GM18517 (cell line): Measurements from ENCODE around the gene S100PBP.
"Not testable (repeated sequence)": the region's sequence is repeated elsewhere in the genome, so short reads cannot be mapped to it uniquely, and the experiment has no call there.

Experiments
- ATAC-seq: cut with Tn5 transposase; IDR thresholded peaks from one replicate; pipeline ENCODE4 v1.9.1; 2021; ENCODE audit warnings: mild to moderate bottlenecking, moderate library complexity; ENCODE audit not compliant: unreplicated experiment

The S100PBP gene

DNA sequence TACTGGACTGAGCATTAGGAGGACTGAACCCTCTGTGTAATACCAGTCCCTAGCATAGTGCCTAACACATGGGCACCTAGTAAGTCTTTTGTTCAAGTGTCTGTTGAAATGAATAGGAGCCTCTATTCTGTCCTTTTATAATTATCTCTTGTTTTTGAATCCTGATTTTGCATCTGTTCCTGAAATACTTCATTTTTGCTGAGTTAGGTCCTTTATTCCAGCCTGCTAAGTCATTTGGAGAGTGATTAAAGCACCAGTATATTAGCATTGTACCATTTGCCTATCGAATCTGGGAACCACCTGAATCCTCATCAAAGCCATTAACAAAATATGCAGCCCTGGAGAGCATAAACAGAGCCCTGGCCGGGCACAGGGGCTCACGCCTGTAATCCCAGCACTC is 32.6 kb upstream of the S100PBP start:
- ATAC-seq = no peak

- ATAC-seq = no peak
These were observed 30.6 kb upstream of the S100PBP start for GRCh38 chr1:32786856-32787255.

- not testable (repeated sequence) for ATAC-seq
These were observed 28.1 kb upstream of the S100PBP start for GRCh38 chr1:32789356-32789755.

DNA sequence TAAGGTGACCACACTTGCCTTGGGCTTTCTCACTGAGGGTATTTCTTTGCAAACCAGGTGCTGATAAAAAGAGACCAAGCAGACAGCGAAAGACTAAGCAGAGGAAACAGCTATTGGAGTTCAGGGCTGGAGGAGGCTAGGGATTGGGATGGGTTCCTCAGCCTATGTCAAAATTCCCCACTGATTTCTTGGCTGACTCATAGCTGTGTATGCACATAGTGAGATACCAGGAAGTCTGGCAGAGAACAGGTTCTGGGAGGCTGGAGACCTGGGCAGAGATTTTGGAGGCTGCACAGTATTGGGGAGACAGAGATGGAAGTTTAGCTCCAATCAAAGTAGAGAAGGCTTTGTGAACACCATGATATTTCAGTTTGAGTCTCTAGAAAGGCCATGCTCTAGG is 25.6 kb upstream of the S100PBP start:
- no peak for ATAC-seq

DNA sequence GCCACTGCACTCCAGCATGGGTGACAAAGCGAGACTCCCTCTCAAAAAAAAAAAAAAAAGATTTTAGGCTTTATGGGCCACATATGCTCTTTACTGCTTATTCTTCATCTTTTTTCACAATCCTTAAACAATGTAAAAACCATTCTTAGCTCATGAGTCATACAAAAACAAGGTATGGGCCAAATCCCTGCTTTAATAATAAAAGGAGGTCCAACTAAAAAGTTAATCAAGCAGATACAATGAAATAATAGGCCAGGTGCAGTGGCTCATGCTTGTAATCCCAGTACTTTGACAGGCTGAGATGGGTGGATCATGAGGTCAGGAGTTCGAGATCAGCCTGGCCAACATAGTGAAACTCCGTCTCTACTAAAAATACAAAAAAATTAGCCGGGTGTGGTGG is 21.7 kb upstream of the S100PBP start:
- ATAC-seq = not testable (repeated sequence)

DNA sequence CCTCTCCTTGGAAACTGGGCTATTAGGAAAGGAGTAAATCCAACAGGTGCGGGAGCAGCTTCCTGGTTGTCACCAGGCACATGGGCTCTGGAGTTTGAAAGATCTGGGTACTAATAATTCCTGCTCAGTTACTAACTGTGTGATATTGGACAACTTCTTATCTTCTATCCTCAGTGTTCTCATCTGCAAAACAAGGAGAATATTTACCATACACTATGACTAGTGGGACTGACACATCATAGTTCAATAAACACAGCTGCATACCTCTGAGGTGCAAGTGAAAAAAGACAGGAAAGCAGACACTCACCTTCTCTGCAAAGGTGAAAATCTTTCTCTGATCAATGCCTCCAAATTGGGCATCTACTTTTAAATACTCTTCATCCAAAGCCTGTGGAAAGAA is 20.0 kb upstream of the S100PBP start:
- ATAC-seq = no peak

- ATAC-seq = no peak
These were observed 19.3 kb upstream of the S100PBP start for GRCh38 chr1:32798191-32798590.

DNA sequence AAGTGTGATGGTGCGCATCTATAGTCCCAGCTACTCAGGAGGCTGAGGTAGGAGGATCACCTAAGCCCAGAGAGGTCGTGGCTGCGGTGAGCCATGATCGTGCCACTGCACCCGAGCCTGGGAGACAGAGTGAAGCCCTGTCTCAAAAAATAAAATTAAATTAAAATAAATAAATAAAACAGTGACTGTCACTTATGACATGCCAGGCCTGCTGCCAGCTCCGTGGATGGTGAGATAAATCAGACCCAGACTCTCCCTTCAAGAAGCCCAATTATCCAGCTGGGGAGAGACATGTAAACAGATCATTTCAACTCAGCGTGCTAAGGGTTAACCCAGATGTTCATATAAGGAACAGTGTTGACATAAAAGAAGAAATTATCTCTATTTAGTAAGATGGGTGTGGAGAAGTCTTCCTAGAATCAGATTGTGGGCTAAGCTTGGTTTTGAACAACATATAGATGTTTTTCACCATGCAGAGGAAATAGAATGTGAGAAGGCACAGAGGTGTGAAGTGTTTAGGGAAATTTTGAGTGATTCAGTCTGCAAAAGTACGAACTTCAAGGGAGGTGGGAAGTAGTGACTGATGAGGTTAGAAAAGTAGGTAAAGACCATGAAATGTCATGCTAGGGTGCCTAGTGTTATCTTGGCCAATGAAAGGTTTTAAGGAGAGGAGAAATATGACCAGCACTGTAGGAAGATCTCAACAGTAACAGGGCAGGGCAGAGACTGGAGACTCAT is 18.6 kb upstream of the S100PBP start:
- ATAC-seq = no peak

GRCh38 chr1:32801096-32801715 is 16.2 kb upstream of the S100PBP start:
- ATAC-seq = no peak

DNA sequence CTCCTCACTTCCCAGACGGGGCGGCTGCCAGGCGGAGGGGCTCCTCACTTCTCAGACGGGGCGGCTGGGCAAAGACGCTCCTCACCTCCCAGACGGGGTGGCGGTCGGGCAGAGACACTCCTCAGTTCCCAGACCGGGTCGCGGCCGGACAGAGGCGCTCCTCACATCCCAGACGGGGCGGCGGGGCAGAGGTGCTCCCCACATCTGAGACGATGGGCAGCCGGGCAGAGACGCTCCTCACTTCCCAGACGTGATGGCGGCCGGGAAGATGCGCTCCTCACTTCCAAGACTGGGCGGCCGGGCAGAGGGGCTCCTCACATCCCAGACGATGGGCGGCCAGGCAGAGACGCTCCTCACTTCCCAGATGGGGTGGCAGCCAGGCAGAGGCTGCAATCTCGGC is 13.0 kb upstream of the S100PBP start:
- not testable (repeated sequence) for ATAC-seq

DNA sequence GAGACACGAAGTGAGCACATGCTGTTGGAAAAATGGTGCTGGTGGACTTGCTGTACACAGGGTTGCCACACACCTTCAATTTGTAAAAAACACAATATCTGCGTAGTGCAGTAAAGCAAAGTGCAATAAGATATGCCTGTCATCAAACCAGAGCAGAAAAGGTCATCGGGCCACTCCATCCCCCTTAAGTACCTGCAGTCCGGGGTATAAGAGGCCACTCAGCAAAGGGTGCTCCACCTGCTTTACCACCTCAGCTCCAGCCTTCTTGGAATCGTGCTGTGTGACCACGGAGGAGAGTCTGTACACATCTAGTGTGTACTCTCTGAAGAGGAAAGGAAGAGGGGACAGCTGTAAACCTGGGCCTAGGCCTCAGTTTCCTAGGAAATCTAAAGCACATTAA is 11.2 kb upstream of the S100PBP start:
- ATAC-seq = no peak

GRCh38 chr1:32806910-32807523 is 10.4 kb upstream of the S100PBP start:
- no peak for ATAC-seq

DNA sequence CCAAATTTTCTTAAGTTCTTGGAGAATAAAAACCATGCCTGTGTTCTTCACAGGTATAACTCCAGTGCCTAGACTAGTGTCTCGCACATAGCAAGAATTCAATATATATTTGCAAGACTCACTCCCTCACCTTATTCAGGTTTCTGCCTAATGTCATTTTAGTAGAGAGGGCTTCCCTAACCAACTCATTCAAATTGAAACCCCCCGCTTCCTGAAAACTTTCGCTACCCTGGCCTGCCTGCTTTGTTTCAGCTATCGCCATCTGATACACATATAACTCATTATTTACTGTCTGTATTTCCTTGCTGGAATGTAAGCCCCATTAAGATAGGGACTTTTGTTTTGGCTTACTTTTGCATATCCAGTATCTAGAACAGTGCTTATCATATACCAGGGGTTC is 8.9 kb upstream of the S100PBP start:
- ATAC-seq = no peak

- ATAC-seq = no peak
These were observed 7.1 kb upstream of the S100PBP start for GRCh38 chr1:32810358-32810757.

- no peak for ATAC-seq
These were observed 6.2 kb upstream of the S100PBP start for GRCh38 chr1:32811265-32811664.

- no peak for ATAC-seq
These were observed 5.5 kb upstream of the S100PBP start for GRCh38 chr1:32811917-32812316.

GRCh38 chr1:32813941-32814739 is 3.3 kb upstream of the S100PBP start:
- ATAC-seq = no peak

DNA sequence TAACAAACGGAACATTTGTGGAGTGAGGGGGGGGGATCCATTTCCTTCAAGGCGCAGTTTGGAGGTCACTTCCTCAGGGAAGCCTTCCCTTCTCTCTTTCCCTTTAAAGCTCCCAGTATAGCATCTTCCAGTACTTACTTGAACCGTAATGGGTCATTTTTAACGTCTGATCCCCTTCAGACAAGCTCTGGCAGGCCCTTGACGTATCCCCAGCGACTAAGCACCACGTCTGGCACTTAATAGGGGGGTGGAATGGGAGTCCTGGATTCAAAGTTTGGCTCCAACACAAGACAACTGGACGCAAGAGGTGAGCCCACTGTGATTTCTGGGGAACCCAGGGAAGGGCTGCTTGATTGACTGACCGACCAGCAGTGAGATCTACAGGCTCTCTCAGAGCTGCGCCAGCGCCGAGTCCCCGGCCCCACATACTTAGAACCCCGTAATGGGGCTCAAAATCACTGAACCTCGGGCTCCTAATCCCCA is 736 bp upstream of the S100PBP start:
- ATAC-seq = no peak

- ATAC-seq = no peak
These were observed 648 bp downstream of the S100PBP start for GRCh38 chr1:32817815-32818786.
